ENCODE measurements around the gene TBC1D5.
"Not testable (repeated sequence)": the region's sequence is repeated elsewhere in the genome, so short reads cannot be mapped to it uniquely, and the experiment has no call there.

Gene TBC1D5

GRCh38 chr3:17645074-17645698 lies 97.2 kb downstream of the TBC1D5 start:
- DNase-seq (ENCODE audit: low read depth in 2 of 2): no peak

DNA sequence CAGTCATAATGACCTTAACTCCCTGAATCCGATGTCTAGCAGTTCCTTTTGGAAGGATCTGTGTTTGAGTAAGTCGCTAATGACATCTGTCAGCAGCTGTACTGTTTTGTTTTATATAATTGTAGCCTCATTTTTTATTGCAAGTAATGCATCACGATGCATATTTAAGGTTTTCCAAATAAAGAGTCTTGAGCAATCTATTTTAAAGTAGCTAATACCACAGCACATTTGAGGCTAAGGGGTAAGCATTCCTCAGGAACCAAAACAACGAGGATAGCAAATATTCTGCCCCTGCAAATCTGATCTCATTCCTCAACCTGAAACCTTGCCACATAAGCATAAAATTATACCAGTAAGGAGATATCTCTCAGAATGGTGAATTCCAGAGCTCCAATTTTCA lies 98.7 kb downstream of the TBC1D5 start:
- no peak for DNase-seq (ENCODE audit: low read depth in 2 of 2)

DNA sequence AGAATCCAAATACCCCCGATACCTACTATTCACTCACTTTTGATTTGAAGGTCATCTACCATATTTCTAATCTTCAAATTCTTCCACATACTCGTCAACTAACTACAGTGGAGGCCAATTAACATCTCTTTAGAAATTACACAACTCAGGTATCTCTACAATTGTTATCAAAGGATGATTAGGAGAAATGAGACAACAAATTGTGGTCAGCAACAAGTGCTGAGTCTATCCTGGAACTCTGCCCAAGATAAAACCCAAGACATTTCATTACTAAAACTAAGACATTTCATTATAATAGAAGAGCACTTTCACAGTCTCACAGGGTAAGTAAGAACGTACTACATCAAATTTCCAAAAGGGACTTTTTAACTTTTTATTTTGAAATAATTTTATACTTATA lies 100.0 kb downstream of the TBC1D5 start:
- no peak for DNase-seq (ENCODE audit: low read depth in 2 of 2)

DNA sequence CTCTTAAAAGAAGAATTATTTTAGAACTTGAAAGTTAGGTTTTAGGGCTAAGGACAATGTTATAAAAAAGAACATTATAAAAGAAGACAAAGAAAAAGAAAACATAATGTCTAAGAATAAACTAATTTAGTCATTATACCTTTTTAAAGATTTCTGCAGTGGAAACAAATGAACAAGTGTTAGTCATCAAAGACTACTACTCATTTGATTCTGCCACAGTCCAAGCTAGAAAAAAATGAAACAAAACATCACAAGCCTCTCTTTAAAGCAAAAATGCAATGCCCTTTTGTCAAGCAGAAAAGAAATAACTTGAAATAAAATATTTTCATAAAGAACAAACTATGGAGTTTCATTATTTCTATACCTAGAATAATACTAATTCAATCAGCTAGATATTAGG lies 102.0 kb downstream of the TBC1D5 start:
- no peak for DNase-seq (ENCODE audit: low read depth in 2 of 2)

GRCh38 chr3:17639765-17640164 lies 102.7 kb downstream of the TBC1D5 start:
- no peak for DNase-seq (ENCODE audit: low read depth in 2 of 2)

DNA sequence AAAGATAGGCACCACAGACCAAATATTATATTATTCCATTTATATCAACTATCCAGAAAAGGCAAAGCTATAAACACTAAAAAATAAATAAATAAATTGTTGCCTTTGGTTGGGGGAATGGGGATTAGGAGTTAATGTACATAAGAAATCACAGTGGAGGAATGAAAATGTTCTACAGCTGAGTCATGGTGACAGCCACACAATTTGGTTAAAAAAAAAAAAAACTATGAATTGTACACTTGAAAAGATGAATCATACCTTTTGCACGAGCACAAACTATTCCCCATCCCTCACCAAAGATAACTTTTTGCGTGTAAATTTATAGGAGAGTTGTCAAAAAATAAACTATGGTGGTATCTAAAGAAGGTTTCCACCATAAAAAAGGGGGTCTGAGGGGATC lies 103.2 kb downstream of the TBC1D5 start:
- DNase-seq (ENCODE audit: low read depth in 2 of 2): no peak

DNA sequence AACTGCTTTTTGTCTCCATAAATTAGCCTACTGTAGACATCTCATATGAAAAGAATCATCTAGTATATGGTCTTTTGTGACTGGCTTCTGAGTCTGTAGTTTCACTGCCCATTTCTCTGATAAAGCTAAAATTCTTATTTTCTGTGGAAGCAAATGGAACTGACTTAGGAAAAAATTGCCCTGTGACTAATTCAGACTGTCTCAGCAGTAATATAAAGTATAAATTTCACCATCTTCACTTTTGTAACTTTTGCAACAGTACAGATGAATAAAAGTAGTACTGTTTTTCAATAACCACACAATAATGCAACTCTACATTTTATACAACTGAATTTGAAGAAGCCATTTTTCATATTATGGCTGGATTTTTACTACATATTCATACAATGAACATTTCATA lies 104.1 kb downstream of the TBC1D5 start:
- no peak for DNase-seq (ENCODE audit: low read depth in 2 of 2)

DNA sequence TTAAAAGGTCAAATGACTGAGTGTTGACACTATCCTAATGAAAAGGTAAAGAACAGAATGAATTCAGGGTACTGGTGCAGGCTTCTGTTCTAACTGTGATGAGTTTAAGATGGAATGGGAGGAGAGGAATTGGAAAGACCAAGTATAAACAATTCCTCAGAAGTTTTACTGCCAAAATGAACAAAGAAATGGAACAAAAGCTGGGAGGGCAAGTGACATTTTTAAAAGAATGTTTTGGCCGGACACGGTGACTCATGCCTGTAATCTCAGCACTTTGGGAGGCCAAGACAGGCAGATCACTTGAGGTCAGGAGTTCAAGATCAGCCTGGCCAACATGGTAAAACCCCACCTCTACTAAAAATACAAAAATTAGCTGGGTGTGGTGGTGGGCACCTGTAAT lies 106.8 kb downstream of the TBC1D5 start:
- not testable (repeated sequence) for DNase-seq (ENCODE audit: low read depth in 2 of 2)

DNA sequence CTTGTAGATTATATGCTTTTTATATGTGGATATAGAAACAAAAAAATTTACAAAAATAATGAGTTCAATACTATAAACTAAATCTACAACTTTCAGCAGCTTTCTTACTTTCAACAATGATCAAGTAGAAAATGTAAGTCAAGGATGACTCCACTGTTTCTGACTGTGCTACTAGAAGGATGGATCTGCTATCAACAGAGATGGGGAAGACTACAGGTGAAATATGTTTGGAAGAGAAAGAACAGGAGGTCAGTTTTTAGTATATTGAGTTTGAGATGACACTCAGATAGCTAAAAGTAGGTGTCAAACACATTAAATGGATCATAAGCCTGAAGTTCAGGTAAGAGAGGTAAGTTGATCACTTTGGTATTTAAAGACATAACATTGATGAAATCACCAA lies 107.5 kb downstream of the TBC1D5 start:
- no peak for DNase-seq (ENCODE audit: low read depth in 2 of 2)

GRCh38 chr3:17634201-17634600 lies 108.2 kb downstream of the TBC1D5 start:
- DNase-seq (ENCODE audit: low read depth in 2 of 2): no peak

GRCh38 chr3:17632401-17633100 lies 109.9 kb downstream of the TBC1D5 start:
- DNase-seq (ENCODE audit: low read depth in 2 of 2): no peak

GRCh38 chr3:17631609-17632008 lies 110.8 kb downstream of the TBC1D5 start:
- no peak for DNase-seq (ENCODE audit: low read depth in 2 of 2)

- no peak for DNase-seq (ENCODE audit: low read depth in 2 of 2)
Measured at GRCh38 chr3:17629400-17629799, 113.0 kb downstream of the TBC1D5 start.

- DNase-seq (ENCODE audit: low read depth in 2 of 2): no peak
Measured at GRCh38 chr3:17626395-17626794, 116.0 kb downstream of the TBC1D5 start.

DNA sequence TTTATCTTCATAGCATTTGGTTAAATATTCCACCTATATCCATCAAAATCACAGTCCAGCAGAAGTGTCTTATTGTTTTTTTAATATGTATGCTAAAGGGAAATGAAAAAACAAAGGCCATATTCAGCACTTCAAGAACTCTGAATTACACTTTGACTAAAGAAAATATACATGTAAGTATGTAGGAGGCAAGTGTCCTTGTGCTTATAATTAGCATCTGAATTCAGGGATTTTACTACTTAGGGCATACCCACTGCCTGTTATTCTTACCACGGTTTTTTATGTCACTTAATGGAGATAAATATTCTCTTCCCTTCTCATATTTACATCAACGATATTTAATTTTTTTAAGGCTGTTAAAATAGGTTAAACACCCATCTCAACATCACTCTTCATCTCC lies 117.3 kb downstream of the TBC1D5 start:
- DNase-seq (ENCODE audit: low read depth in 2 of 2): no peak

DNA sequence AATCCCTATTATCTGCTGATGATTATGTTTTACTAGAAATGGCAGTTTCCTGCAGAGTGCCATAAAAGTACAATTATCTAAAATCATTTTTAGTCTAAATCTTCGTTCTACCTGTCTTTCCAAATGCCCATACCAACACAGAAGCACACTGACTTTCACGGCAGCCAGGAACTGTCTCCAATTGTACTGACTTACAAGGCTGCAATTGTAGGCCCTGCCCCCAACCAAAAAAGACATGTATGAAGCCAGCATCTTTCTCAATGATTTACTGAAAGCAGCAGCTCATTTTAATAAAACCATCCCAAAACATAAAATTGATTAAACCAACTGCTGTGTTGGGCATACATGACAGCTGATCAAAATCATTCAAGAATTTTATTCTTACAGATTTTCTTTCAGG lies 119.0 kb downstream of the TBC1D5 start:
- no peak for DNase-seq (ENCODE audit: low read depth in 2 of 2)

DNA sequence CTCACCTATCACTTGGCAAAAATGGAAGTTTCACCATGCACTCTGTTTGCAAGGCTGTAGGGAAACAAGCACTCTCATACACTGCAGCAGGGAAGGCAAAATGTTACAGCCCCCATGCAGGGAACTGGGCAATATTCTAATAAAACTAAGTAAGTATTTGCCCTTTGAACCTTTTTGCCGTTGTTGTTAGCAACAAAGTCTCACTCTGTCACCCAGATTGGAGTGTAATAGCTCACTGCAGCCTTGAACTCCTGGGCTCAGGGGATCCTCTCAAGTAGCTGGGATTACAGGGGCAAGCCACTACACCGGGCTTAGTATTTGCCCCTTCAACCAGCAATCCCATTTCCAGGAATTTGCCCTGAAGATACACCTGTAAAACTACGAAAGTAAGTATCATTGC lies 122.5 kb downstream of the TBC1D5 start:
- no peak for DNase-seq (ENCODE audit: low read depth in 2 of 2)

DNA sequence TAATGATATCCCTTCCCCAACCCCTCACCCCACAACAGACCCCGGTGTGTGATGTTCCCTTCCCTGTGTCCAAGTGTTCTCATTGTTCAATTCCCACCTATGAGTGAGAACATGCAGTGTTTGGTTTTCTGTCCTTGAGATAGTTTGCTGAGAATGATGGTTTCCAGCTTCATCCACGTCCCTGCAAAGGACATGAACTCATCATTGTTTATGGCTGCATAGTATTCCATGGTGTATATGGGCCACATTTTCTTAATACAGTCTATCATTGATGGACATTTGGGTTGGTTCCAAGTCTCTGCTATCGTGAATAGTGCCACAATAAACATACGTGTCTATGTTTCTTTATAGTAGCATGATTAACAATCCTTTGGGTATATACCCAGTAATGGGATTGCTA lies 129.4 kb downstream of the TBC1D5 start:
- not testable (repeated sequence) for DNase-seq (ENCODE audit: low read depth in 2 of 2)

GRCh38 chr3:17607905-17608304 lies 134.5 kb downstream of the TBC1D5 start:
- no peak for DNase-seq (ENCODE audit: low read depth in 2 of 2)

DNA sequence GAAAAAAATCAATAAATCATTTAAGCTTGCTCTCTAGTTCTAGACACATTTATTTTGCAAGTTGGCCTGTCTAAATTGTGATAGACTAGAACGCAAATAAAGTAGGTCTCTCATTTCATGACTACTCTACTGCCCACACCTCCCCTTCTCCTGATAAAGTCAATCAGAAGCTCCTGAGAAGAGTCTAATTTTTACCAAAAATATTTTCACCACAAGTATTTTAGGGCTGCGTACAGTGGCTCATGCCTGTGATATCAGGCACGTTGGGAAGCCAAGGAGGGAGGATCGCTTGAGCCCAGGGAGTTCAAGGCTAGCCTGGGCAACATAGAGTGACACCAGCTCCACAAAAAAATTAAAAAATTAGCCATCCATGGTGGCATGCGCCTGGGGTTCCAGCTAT lies 136.5 kb downstream of the TBC1D5 start:
- no peak for DNase-seq (ENCODE audit: low read depth in 2 of 2)

DNA sequence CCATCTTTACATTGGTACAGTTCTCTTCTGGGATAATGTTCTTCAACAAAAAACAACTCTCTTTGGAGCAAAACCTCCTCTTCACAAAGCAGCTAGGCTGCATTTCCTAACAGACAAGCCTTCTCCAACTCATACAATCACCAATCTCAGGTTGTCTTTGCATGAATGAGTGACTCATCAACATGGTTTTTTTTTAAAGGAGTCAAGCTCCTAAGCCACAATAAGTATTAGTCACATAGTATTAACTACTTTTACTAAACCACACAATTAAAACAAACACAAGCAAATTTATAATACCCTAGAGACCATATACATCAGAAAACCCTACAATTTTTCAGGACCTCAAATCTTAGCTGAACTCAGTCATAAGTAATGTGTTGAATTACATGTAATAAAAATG lies 137.4 kb downstream of the TBC1D5 start:
- DNase-seq (ENCODE audit: low read depth in 2 of 2): no peak

- DNase-seq (ENCODE audit: low read depth in 2 of 2): no peak
Measured at GRCh38 chr3:17602126-17602525, 140.3 kb downstream of the TBC1D5 start.

DNA sequence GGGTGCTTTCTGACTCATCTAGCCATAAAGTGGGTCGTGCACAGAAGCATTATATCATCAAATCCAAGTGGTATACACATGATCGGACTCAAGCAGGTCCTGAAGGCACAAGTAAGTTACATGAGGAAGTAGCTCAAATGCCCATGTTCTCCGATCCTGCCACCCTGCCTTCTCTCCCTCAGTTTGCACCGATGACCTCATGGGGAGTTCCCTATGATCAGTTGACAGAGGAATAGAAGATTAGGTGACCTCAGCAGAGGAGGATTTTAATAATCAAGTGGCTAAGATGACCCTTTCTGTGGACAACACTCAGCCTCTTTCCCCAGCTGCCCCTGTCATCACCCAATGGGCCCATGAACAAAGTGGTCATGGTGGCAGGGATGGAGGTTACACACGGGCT lies 149.5 kb downstream of the TBC1D5 start:
- DNase-seq (ENCODE audit: low read depth in 2 of 2): no peak

DNA sequence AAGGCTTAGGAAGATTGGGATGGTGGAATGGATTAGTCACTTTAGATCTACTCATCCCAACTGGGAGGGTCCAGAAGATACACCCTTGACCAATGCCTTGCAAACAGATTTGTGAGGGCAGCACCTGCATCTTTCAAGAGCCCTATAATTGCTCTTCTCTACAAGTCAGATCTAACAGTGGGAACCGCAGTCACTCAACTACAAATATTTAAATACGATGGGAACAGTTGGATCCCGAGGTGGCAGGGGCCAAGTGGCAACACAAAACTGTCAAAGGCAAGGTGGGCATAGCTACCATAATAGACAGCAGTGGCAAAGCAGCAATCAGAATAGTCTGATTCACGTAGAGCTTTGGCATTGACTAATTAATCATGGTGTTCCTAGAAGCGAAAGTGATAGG lies 152.0 kb downstream of the TBC1D5 start:
- no peak for DNase-seq (ENCODE audit: low read depth in 2 of 2)

Measured in stimulated activated CD8-positive, alpha-beta memory T cell treated with anti-CD3 and anti-CD28 coated beads, Interleukin-7, amount 100 ng/mL, for 4 hours (primary cell).